OCI-LY1 (cell line): ENCODE measurements around the gene ZHX3.

ENCODE experiments used
- H2AFZ ChIP-seq: fragments of 200-600 bp; sonication (generic), shearing (Covaris generic); 2 replicates; pipeline ENCODE4 v1.6.0; 2014; ENCODE audit warnings: antibody characterized with exemption, mild to moderate bottlenecking, low read length
- H3F3A ChIP-seq: fragments of 200-600 bp; sonication (generic), shearing (Covaris generic); 2 replicates; pipeline ENCODE4 v1.6.0; 2014; ENCODE audit warnings: mild to moderate bottlenecking, antibody characterized with exemption, low read length, moderate library complexity; ENCODE audit not compliant: insufficient read depth
- H3K27ac ChIP-seq: fragments of 200-600 bp; sonication (generic); 2 replicates; pipeline ENCODE4 v1.5.1; 2014; ENCODE audit warnings: low read length, mixed run types, mild to moderate bottlenecking, low read depth; ENCODE audit not compliant: poor library complexity, severe bottlenecking
- H3K27me3 ChIP-seq: fragments of 200-600 bp; sonication (generic); 2 replicates; pipeline ENCODE4 v1.6.0; 2014; ENCODE audit warnings: antibody characterized with exemption, mild to moderate bottlenecking, low read length, moderate library complexity; ENCODE audit not compliant: insufficient read depth
- H3K36me3 ChIP-seq: fragments of 200-600 bp; sonication (generic); 2 replicates; pipeline ENCODE4 v1.6.1; 2014; ENCODE audit warnings: mild to moderate bottlenecking, antibody characterized with exemption, low read length, moderate library complexity, mixed read lengths; ENCODE audit not compliant: insufficient read depth
- H3K4me1 ChIP-seq: fragments of 200-600 bp; sonication (generic); 2 replicates; pipeline ENCODE4 v1.5.1; 2014; ENCODE audit warnings: mild to moderate bottlenecking, low read length, moderate library complexity; ENCODE audit not compliant: insufficient read depth, severe bottlenecking
- H3K4me2 ChIP-seq: fragments of 200-600 bp; sonication (generic), shearing (Covaris generic); 2 replicates; pipeline ENCODE4 v1.6.1; 2014; ENCODE audit warnings: low read length
- H3K4me3 ChIP-seq: fragments of 200-600 bp; sonication (generic); 2 replicates; pipeline ENCODE4 v1.5.1; 2014; ENCODE audit warnings: low read length, low read depth, mild to moderate bottlenecking, mixed read lengths; ENCODE audit not compliant: poor library complexity, severe bottlenecking
- H3K79me2 ChIP-seq: fragments of 200-600 bp; shearing (Covaris generic); 2 replicates; pipeline ENCODE4 v1.6.1; 2016; ENCODE audit warnings: mixed run types, low read length, mixed read lengths; ENCODE audit not compliant: insufficient read depth
- H3K9ac ChIP-seq: fragments of 200-600 bp; sonication (generic), shearing (Covaris generic); 2 replicates; pipeline ENCODE4 v1.6.1; 2014; ENCODE audit warnings: mild to moderate bottlenecking, low read length, mixed read lengths
- H3K9me2 ChIP-seq: fragments of 200-600 bp; sonication (generic), shearing (Covaris generic); 2 replicates; pipeline ENCODE4 v1.6.1; 2014; ENCODE audit warnings: low read depth, mild to moderate bottlenecking, low read length, mixed read lengths
- H3K9me3 ChIP-seq: fragments of 200-600 bp; shearing (Covaris generic); 2 replicates; pipeline ENCODE4 v1.6.1; 2014; ENCODE audit warnings: low read length, mixed read lengths
- H4K20me1 ChIP-seq: fragments of 200-600 bp; sonication (generic), shearing (Covaris generic); 2 replicates; pipeline ENCODE4 v1.6.0; 2016; ENCODE audit warnings: mild to moderate bottlenecking, low read length; ENCODE audit not compliant: insufficient read depth
- CTCF ChIP-seq: fragments of 200-600 bp; sonication (generic), shearing (Covaris generic); IDR thresholded peaks from 2 replicates; pipeline ENCODE4 v1.5.1; 2017; ENCODE audit warnings: mild to moderate bottlenecking, antibody characterized with exemption, low read length, moderate library complexity, mixed read lengths
- EZH2 ChIP-seq: fragments of 200-600 bp; sonication (generic), shearing (Covaris generic); IDR thresholded peaks from 2 replicates; pipeline ENCODE4 v1.8.0; 2017; ENCODE audit warnings: borderline replicate concordance, mixed run types, mild to moderate bottlenecking, antibody characterized with exemption, low read length, moderate library complexity, mixed read lengths

ZHX3 gene

GRCh38 chr20:41275301-41275731 is 42.2 kb downstream of the ZHX3 start:
- Histone ChIP-seq H3K4me3 (no peak overlapping the region), H3K4me2 (no peak overlapping the region), H3K27ac (no peak overlapping the region), H3K9ac (no peak overlapping the region), H2AFZ (no peak overlapping the region), H3K27me3 (no peaks in the 10 kb centered on the region), H3K9me3 (no peaks in the 10 kb centered on the region), H3K36me3 (no peaks in the 10 kb centered on the region), H3K9me2 (no peaks in the 10 kb centered on the region), H3K4me1 (no peaks in the 10 kb centered on the region), H4K20me1 (no peaks in the 10 kb centered on the region), H3K79me2 (no peaks in the 10 kb centered on the region), H3F3A (no peaks in the 10 kb centered on the region)
- no peak for TF ChIP-seq EZH2
- TF ChIP-seq CTCF: no peak

- Histone ChIP-seq H2AFZ (no peak overlapping the region), H3K79me2 (no peaks in the 10 kb centered on the region), H3K27ac (no peak overlapping the region), H3F3A (no peaks in the 10 kb centered on the region), H3K9ac (no peak overlapping the region), H3K4me1 (no peaks in the 10 kb centered on the region), H3K4me2 (no peak overlapping the region), H3K4me3 (no peak overlapping the region), H3K9me2 (no peaks in the 10 kb centered on the region), H3K9me3 (no peaks in the 10 kb centered on the region), H3K36me3 (no peaks in the 10 kb centered on the region), H3K27me3 (no peaks in the 10 kb centered on the region), H4K20me1 (no peaks in the 10 kb centered on the region)
- TF ChIP-seq EZH2 (no peak), CTCF (no peak)
Observed at GRCh38 chr20:41274152-41274551, 43.4 kb downstream of the ZHX3 start.

- Histone ChIP-seq H3K27ac (no peak overlapping the region), H3K9me3 (no peaks in the 10 kb centered on the region), H3K4me2 (no peak overlapping the region), H3K4me1 (no peaks in the 10 kb centered on the region), H4K20me1 (no peaks in the 10 kb centered on the region), H2AFZ (no peak overlapping the region), H3K36me3 (no peaks in the 10 kb centered on the region), H3K27me3 (no peaks in the 10 kb centered on the region), H3K4me3 (no peak overlapping the region), H3K9me2 (no peaks in the 10 kb centered on the region), H3K9ac (no peak overlapping the region), H3F3A (no peaks in the 10 kb centered on the region), H3K79me2 (no peaks in the 10 kb centered on the region)
- no peak for TF ChIP-seq CTCF
- no peak for TF ChIP-seq EZH2
Observed at GRCh38 chr20:41273445-41273844, 44.1 kb downstream of the ZHX3 start.
